ENCODE measurements around the gene AFMID.
"Not testable (repeated sequence)": the region's sequence is repeated elsewhere in the genome, so short reads cannot be mapped to it uniquely, and the experiment has no call there.

AFMID gene

DNA sequence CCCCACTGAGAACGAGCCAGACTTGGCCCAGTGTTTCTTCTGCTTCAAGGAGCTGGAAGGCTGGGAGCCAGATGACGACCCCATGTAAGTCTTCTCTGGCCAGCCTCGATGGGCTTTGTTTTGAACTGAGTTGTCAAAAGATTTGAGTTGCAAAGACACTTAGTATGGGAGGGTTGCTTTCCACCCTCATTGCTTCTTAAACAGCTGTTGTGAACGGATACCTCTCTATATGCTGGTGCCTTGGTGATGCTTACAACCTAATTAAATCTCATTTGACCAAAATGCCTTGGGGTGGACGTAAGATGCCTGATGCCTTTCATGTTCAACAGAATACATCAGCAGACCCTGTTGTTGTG lies 27.5 kb downstream of the AFMID start:
- no peak for FAIRE-seq
- no peak for DNase-seq (ENCODE audit: insufficient read length, low spot score)

DNA sequence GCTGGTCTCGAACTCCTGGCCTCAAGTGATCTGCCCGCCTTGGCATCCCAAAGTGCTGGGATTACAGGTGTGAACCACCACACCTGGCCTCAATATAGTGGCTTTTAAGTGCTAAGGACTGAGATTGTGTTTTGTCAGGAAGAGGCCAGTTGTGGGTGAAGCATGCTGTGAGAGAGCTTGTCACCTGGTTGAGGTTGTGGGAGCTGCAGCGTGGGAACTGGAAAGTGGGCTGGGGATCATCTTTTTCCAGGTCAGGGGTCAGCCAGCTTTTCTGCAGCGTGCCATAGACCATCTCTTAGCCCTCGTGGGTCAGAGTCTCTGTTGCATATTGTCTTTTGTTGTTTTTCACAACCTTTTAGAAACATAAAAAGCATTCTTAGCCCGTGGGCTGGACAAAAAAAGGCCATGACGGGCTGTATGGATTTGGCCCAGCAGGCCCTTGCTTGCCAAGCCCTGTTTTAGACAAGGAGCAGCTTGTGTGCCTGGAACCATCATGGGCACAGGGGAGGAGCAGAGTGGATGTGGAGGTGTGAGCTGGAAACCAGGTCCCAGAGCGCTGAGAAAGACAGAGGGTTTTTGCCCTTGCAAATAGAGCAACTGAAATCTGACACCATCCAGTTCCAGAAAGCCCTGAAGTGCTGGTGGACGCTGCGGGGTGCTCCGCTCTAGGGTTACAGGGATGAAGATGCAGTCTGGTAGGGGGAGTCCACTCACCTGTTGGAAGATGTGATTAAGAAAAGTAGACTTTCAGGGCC lies 32.4 kb downstream of the AFMID start:
- DNase-seq (ENCODE audit: insufficient read length, low spot score) (no peak), FAIRE-seq (no peak)

DNA sequence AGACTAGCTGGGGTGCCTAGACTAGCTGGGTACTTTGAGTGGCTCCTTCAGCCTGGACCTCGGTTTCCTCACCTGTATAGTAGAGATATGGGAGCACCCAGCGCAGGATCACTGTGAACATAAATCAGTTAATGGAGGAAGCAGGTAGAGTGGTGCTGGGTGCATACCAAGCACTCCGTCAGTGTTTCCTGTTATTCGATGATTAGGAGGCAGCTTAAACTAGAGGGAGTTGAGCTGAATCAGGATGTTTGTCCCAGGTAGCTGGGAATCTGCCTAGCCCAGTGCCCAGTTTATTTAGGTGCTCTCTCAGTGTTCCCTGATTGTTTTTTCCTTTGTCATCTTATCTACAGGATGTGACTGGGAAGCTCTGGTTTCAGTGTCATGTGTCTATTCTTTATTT lies 35.9 kb downstream of the AFMID start:
- DNase-seq (ENCODE audit: insufficient read length, low spot score) = no peak
- no peak for FAIRE-seq

DNA sequence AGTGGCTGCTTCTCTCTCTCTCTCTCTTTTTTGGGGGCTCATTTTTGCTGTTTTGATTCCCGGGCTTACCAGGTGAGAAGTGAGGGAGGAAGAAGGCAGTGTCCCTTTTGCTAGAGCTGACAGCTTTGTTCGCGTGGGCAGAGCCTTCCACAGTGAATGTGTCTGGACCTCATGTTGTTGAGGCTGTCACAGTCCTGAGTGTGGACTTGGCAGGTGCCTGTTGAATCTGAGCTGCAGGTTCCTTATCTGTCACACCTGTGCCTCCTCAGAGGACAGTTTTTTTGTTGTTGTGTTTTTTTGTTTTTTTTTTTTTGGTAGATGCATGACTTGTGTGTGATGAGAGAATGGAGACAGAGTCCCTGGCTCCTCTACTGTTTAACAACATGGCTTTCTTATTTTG lies 36.6 kb downstream of the AFMID start:
- no peak for FAIRE-seq
- DNase-seq (ENCODE audit: insufficient read length, low spot score) = no peak

DNA sequence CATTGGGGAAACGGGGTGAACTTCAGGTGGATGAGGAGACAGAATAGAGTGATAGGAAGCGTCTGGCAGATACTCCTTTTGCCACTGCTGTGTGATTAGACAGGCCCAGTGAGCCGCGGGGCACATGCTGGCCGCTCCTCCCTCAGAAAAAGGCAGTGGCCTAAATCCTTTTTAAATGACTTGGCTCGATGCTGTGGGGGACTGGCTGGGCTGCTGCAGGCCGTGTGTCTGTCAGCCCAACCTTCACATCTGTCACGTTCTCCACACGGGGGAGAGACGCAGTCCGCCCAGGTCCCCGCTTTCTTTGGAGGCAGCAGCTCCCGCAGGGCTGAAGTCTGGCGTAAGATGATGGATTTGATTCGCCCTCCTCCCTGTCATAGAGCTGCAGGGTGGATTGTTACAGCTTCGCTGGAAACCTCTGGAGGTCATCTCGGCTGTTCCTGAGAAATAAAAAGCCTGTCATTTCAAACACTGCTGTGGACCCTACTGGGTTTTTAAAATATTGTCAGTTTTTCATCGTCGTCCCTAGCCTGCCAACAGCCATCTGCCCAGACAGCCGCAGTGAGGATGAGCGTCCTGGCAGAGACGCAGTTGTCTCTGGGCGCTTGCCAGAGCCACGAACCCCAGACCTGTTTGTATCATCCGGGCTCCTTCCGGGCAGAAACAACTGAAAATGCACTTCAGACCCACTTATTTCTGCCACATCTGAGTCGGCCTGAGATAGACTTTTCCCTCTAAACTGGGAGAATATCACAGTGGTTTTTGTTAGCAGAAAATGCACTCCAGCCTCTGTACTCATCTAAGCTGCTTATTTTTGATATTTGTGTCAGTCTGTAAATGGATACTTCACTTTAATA lies 37.3 kb downstream of the AFMID start:
- no peak for FAIRE-seq
- DNase-seq (ENCODE audit: insufficient read length, low spot score) = no peak

DNA sequence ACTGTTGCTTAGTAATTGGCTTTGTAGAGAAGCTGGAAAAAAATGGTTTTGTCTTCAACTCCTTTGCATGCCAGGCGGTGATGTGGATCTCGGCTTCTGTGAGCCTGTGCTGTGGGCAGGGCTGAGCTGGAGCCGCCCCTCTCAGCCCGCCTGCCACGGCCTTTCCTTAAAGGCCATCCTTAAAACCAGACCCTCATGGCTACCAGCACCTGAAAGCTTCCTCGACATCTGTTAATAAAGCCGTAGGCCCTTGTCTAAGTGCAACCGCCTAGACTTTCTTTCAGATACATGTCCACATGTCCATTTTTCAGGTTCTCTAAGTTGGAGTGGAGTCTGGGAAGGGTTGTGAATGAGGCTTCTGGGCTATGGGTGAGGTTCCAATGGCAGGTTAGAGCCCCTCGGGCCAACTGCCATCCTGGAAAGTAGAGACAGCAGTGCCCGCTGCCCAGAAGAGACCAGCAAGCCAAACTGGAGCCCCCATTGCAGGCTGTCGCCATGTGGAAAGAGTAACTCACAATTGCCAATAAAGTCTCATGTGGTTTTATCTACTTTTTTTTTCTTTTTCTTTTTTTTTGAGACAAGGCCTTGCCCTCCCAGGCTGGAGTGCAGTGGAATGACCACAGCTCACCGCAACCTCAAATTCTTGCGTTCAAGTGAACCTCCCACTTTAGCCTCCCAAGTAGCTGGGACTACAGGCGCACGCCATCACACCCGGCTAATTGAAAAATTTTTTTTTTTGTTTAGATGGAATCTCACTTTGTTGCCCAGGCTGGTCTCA lies 38.1 kb downstream of the AFMID start:
- no peak for DNase-seq (ENCODE audit: insufficient read length, low spot score)

DNA sequence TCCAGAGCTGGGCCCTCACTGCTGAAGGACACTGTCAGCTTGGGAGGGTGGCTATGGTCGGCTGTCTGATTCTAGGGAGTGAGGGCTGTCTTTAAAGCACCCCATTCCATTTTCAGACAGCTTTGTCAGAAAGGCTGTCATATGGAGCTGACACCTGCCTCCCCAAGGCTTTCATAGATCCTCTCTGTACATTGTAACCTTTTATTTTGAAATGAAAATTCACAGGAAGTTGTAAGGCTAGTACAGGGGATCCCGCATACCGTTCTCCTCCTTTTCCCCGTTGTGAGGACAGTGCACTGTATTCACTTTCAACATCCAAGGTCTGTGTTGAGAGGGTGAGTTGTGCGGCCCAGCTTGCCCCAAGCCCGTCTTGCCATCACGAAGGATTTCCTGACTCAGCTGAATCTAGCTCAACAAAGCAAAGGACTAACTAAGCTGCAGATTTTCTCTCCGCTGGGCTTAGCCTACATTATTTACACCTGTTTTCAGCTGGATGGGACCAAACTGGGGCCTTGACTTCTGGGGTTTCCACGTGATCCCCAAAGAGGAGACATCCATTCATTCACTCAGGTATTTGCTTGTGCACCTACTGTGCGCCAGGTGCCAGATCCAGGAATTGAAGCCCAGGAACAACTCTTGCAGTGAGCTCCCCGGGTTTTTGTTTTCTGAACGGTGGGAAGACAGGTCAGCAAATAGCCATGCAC lies 39.0 kb downstream of the AFMID start:
- DNase-seq (ENCODE audit: insufficient read length, low spot score) (no peak), FAIRE-seq (no peak)

More for the DNA sequence above, 38.1 kb downstream of the AFMID start:
- no peak for FAIRE-seq

DNA sequence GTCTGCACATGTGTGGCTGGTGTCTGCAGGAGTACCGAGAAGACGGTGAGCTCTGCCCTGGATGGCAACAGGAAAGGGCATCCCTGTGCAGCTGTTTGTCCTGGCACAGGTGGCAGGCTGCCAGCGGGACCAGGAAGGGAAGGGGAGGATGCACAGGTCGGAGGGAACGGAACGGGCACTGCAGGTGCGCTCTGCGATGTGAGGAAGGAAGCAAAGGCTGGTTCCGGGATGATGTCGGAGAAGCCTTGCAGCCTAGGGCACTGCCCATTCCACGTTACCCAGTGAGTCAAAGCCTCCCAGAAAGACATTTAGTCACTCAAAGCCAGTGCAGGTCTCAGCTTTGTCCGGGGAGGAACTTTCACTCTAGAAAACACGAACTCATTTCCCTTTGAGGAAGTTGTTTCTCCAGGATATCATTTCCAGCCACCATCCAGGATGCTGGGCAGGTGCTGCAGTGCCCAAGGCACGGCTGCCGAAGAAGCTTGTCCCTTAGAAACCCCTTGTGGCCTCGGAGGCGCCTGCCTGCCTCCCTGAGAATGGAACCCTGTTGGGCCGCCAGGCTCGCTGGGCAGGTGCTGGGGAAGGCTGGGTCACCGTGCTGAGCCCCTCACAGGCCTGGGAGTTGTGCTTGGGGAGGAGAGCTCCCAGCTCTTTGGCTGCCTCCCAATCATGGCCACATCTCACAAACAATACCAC lies 39.7 kb downstream of the AFMID start:
- no peak for DNase-seq (ENCODE audit: insufficient read length, low spot score)
- FAIRE-seq = no peak

DNA sequence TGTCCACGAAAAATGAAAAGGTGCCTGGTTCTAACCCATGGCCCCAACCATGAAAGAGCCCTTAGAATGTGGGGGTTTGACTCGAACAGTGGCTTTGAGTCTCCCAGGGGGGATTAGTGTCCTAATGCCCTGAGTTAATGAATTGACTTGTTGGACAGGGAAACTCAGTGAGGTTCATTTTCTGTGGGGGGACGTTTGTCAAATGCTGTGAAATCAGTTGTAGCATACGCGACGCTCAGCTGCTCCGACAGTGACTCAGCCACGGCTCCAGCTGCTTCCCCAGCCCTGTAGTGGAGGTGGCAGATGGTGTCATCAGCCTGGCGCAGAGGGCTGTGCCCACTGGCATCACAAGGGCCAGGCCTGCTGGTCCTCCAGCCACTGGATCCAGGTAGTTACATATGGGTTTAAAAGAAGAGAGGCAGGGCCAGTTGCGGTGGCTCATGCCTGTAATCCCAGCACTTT lies 40.3 kb downstream of the AFMID start:
- FAIRE-seq = no peak
- DNase-seq (ENCODE audit: insufficient read length, low spot score) = no peak

DNA sequence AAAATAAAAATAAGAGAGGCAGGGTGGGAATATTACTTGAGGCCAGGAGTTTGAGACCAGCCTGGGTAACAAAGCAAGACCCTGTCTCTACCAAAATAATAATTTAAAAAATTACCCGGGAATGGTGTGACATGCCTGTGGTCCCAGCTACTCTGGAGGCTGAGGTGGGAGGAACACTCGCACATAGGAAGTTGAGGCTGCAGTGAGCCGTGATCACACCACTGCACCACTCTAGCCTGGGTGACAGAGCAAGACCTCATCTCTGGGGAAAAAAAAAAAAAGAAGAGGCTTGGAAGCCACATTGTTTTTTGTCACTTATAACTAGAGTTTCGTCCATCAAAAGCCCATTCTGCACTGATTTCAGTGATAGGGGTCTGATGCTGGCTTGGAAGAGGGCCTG lies 41.0 kb downstream of the AFMID start:
- no peak for FAIRE-seq
- DNase-seq (ENCODE audit: insufficient read length, low spot score) = no peak

DNA sequence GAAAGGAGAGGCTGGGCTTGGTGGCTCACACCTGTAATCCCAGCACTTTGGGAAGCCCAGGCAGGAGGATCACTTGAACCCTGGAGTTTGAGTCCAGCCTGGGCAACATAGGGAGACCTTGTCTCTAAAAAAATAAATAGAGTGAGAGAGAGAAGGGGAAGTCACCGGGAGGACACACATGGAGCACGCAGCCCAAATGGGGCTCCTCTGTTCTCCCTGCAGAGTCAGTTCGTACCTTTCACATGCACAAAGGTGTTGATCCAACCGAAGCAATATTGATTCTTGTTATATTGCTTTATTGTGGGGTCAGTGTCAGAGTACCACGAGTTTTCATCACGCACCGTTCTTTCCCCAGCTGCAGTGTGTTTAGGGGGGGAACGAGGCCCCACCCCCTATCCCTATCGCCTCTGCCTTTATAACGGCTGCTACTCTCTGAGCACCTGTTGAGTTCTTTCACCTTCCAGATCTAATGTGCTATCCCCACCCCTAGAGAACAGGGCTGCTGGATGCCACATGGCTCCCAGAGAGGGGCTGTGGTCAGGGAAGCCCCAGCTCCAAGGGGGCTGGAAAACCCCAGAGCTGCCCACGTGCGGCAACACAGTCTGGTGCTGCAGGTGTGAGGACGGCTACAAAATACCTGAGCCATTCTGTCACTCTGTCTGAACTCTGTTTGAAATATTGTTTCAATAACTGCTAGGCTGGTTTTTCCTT lies 43.2 kb downstream of the AFMID start:
- no peak for DNase-seq (ENCODE audit: insufficient read length, low spot score)
- FAIRE-seq = no peak

DNA sequence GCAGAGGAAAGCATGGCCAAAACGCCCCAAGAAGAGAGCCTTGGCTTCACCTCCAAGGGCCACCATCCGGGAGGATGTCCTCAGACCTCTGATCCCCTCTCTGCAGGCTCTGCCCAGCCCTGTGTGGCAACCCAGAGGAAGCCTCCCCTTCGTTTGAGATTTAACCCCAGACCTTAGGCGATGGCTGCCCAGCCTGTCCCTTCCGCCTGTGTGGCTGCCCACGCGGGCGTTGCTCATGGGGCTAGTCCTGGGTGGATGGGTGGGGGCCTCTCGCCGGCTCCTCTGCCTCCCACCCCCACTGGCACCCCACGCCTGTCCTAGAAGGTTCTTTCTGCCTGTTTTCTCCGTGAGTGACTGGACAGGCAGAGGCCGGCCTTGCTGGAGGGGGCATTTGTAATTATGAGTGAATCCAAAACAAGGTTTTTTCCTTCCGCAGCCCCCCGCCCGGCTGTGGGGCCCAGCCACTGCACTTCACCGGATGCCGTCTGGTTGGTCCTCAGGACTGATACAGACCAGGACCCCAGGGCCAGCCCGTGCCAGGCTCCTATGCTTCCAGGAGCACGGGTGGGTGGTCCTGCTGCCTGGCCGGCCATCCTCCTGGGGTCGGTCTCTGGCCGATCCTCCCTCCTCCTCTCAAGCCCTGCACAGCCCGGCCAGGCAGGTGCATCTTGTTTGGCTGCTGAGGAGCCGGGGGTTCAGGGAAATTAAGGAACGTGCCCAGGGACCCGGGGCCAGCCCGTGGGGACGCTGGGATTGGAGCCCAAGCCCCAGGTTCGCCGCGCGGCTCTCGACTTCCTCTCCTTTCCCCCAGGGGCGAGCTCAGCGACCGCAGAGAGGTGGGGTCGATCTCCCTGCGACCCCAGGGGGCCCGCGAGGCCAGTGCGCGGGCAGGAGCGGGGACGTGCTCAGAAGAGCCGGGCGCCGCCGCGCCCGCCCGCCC lies 44.1 kb downstream of the AFMID start, which contains the start of gene TMEM235:
Gene TMEM235, plus strand, starts transcription at position 636 of the 940 bp plus-strand sequence. CDS start 393 bp downstream, outside the sequence.
- no peak for FAIRE-seq
- no peak for DNase-seq (ENCODE audit: insufficient read length, low spot score)

DNA sequence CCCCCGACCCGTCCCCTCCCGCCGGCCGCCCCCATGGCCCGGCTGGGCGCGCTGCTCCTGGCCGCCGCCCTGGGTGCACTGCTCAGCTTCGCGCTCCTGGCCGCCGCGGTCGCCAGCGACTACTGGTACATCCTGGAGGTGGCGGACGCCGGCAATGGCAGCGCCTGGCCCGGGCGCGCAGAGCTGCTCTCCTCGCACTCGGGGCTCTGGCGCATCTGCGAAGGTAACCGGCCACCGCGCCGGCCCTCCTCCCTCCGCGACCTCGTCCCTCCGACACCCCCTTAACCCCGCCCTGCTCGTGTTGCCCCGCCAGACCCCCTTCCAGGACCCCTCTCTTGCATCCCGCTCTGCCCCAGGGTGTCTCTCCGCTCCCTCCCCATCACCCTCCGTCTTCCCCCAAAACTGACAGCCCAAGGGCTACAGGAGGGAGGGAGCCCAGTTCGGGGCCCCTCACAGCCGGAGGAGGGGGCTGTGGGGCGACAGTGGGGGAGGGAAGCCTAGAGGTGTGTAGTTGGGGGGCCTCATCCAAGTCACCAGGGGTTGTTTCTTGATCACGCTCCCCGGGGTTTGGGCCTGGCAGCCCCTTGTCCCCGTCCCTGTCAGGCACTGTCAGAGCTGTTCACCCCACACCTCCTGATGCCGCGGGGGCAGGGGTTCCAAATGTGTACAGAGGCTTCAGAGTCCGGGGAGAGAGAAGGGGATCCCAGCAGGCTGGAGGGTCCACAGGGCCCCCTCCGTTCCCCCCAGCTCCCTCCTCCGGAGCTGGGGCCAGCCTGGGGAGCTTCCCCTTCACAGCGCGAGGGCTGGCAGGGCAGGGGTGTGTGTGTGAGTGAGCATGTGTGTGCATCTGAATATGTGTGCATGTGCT lies 45.1 kb downstream of the AFMID start:
- DNase-seq (ENCODE audit: insufficient read length, low spot score) (no peak), FAIRE-seq (no peak)

DNA sequence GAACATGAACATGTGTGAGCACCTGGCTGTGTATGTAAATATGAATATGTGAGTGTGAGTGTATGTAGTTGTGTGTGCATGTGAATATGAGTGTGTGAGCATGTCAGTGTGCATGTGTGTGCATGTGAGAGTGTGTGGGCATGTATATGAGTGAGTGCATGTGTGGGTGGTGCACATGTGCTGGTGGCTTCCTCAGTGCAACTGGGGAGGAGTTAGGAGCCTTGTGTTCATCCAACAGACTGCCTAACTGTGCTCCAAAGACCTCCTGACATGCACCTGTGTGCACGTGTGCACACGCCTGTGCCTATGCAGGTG lies 45.7 kb downstream of the AFMID start:
- no peak for DNase-seq (ENCODE audit: insufficient read length, low spot score)
- FAIRE-seq = no peak

DNA sequence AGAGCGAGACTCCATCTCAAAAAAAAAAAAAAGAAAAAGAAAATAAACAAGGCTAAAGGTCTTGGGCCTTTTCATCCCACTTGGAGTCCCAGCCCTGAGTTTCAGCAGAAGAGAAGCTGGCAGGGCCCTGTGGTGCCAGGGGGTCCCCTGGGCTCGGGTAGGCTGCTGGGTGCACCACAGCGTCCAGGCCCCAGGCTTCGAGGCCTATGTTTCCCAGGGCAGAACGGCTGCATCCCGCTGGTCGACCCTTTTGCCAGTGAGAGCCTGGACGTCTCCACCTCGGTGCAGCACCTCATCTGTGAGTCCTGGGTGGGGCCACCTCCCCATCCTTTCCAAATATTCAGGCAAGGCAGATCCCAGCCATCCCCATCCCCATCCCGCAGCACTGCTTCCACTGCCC lies 46.5 kb downstream of the AFMID start:
- DNase-seq (ENCODE audit: insufficient read length, low spot score) = no peak
- no peak for FAIRE-seq

DNA sequence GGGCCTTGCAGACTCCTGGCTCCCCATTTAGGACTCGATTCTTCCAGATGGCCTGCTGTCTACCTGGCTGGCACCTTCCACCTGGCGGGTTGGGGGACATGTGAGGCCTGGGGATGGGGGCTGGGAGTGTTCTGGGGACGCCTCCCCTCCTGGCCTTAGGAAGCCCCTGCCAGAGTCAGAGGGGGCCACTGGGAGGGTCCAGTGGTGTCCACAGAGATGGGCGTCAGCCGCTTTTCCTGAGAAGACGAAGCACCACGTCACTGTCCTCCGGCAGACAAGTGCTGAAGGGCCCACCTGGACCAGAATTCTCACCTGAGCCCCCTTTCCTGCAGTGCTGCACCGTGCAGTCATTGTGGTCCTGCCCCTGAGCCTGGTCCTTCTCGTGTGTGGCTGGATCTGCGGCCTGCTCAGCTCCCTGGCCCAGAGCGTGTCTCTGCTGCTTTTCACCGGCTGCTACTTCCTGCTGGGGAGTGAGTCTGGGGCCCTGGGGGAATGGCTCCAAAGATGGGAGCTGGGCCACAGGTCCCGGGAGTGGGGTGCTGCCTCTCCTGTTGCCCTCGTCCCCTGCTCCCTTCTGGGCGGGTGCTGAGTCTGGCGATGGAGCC lies 47.2 kb downstream of the AFMID start:
- no peak for DNase-seq (ENCODE audit: insufficient read length, low spot score)
- no peak for FAIRE-seq

DNA sequence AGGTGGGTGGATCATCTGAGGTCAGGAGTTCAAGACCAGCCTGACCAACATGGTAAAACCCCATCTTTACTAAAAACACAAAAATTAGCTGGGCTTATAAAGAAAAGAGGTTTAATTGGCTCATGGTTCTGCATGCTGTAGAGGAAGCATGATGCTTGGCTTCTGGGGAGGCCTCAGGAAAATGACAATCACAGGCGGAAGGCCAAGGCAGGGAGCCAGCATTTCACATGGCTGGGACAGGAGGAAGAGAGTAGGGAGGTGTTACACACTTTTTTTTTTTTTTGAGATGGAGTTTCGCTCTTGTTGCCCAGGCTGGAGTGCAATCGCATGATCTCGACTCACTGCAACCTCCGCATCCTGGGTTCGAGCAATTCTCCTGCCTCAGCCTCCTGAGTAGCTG lies 47.9 kb downstream of the AFMID start:
- not testable (repeated sequence) for FAIRE-seq

More for the DNA sequence above, 47.9 kb downstream of the AFMID start:
- not testable (repeated sequence) for DNase-seq (ENCODE audit: insufficient read length, low spot score)
